ENCODE data around the gene LMCD1.

DNA sequence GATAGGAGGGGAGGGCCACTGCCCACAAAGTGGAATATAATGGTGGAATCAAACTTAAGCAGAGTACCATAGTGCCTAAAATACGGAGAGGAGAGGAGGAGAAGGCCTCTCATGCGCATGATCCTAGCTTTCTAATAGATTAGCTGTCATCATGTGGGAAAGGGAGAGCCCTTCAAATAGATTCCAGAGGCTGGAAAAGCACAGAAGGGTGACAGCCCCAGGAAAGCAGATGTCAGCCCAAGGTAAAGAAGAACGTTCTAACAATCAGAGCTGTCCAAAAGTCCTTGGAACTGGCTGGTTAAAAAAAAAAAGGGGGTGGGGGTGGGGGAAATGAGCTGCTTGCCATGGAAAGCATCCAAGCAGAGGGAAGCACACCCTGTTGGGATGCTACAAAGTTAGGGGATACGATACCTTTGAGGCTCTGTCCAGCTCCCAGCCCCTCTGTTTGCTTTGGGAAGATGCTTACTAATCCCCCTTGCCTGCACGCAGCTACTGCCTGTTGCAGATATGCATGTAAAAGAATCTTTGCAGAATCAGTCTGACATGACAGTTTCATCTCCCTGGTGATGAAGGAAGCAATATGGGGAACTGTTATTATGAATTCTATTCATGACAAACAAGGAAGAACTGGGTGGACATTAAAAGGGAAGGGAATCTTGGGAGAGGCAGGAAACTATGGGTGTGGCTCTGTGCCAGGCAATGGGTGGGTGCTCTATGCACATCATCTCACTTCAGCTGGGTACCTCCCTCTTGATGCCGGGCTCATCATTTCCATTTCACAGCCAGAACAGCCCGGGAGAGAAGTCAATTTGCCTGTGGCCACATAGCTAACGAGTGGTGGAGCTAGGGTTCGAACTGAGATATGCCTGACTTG lies 10.1 kb upstream of the LMCD1 start:
- TF ChIP-seq EZH2 (IDR thresholded peaks at IDR 0.05) (no peak), POLR2AphosphoS5 (IDR thresholded peaks at IDR 0.05; ENCODE audit: borderline replicate concordance, low read depth, low read length) (no peak), FOXP2 (optimal IDR thresholded peaks at IDR 0.05; ENCODE audit: control extremely low read depth, extremely low read length, insufficient read depth) (no peak)

Measured in SK-N-MC (cell line).